Measurements from ENCODE around the gene SEC14L6.

SEC14L6 gene

GRCh38 chr22:30507670-30508069 lies 38.9 kb downstream of the SEC14L6 start:
- Histone ChIP-seq H3K4me1 (ENCODE audit: control insufficient read depth, insufficient read depth, low read length) (peaks cover 4% of the 10 kb centered on the region), H3K4me3 (ENCODE audit: low read length) (no peak overlapping the region), H3K36me3 (ENCODE audit: insufficient read depth, low read length) (no peaks in the 10 kb centered on the region), H3K27me3 (ENCODE audit: control insufficient read depth, insufficient read depth, low read length) (peaks cover 46% of the 10 kb centered on the region), H3K4me2 (ENCODE audit: low read length) (no peak overlapping the region), H3K9me3 (replicated peaks; ENCODE audit: low read length) (no peaks in the 10 kb centered on the region), H3K9ac (ENCODE audit: low read depth, low read length) (no peak overlapping the region)

GRCh38 chr22:30506507-30506968 lies 40.0 kb downstream of the SEC14L6 start:
- H3K27me3 ChIP-seq (ENCODE audit: control insufficient read depth, insufficient read depth, low read length): peaks cover 51% of the 10 kb centered on the region
- H3K36me3 ChIP-seq (ENCODE audit: insufficient read depth, low read length): no peaks in the 10 kb centered on the region
- H3K4me2 ChIP-seq (ENCODE audit: low read length): no peak overlapping the region
- no peaks in the 10 kb centered on the region for H3K9me3 ChIP-seq (replicated peaks; ENCODE audit: low read length)
- peaks cover 4% of the 10 kb centered on the region for H3K4me1 ChIP-seq (ENCODE audit: control insufficient read depth, insufficient read depth, low read length)
- H3K9ac ChIP-seq (ENCODE audit: low read depth, low read length): no peak overlapping the region
- no peak overlapping the region for H3K4me3 ChIP-seq (ENCODE audit: low read length)

GRCh38 chr22:30503551-30503950 lies 43.0 kb downstream of the SEC14L6 start:
- no peak overlapping the region for H3K4me3 ChIP-seq (ENCODE audit: low read length)
- H3K27me3 ChIP-seq (ENCODE audit: control insufficient read depth, insufficient read depth, low read length): peaks cover 52% of the 10 kb centered on the region
- H3K4me1 ChIP-seq (ENCODE audit: control insufficient read depth, insufficient read depth, low read length): peaks cover 4% of the 10 kb centered on the region
- H3K4me2 ChIP-seq (ENCODE audit: low read length): no peak overlapping the region
- H3K9me3 ChIP-seq (replicated peaks; ENCODE audit: low read length): no peaks in the 10 kb centered on the region
- no peaks in the 10 kb centered on the region for H3K36me3 ChIP-seq (ENCODE audit: insufficient read depth, low read length)
- H3K9ac ChIP-seq (ENCODE audit: low read depth, low read length): no peak overlapping the region

GRCh38 chr22:30502911-30503310 lies 43.6 kb downstream of the SEC14L6 start:
- Histone ChIP-seq H3K27me3 (ENCODE audit: control insufficient read depth, insufficient read depth, low read length) (peaks cover 52% of the 10 kb centered on the region), H3K9me3 (replicated peaks; ENCODE audit: low read length) (no peaks in the 10 kb centered on the region), H3K4me3 (ENCODE audit: low read length) (no peak overlapping the region), H3K36me3 (ENCODE audit: insufficient read depth, low read length) (no peaks in the 10 kb centered on the region), H3K4me2 (ENCODE audit: low read length) (no peak overlapping the region), H3K4me1 (ENCODE audit: control insufficient read depth, insufficient read depth, low read length) (peaks cover 4% of the 10 kb centered on the region), H3K9ac (ENCODE audit: low read depth, low read length) (no peak overlapping the region)

GRCh38 chr22:30502153-30502552 lies 44.4 kb downstream of the SEC14L6 start:
- peaks cover 4% of the 10 kb centered on the region for H3K4me1 ChIP-seq (ENCODE audit: control insufficient read depth, insufficient read depth, low read length)
- H3K4me2 ChIP-seq (ENCODE audit: low read length): no peak overlapping the region
- H3K9ac ChIP-seq (ENCODE audit: low read depth, low read length): no peak overlapping the region
- H3K36me3 ChIP-seq (ENCODE audit: insufficient read depth, low read length): no peaks in the 10 kb centered on the region
- no peaks in the 10 kb centered on the region for H3K9me3 ChIP-seq (replicated peaks; ENCODE audit: low read length)
- H3K27me3 ChIP-seq (ENCODE audit: control insufficient read depth, insufficient read depth, low read length): peaks cover 50% of the 10 kb centered on the region
- no peak overlapping the region for H3K4me3 ChIP-seq (ENCODE audit: low read length)

- no peak overlapping the region for H3K4me2 ChIP-seq (ENCODE audit: low read length)
- H3K4me1 ChIP-seq (ENCODE audit: control insufficient read depth, insufficient read depth, low read length): peaks cover 4% of the 10 kb centered on the region
- no peaks in the 10 kb centered on the region for H3K36me3 ChIP-seq (ENCODE audit: insufficient read depth, low read length)
- no peaks in the 10 kb centered on the region for H3K9me3 ChIP-seq (replicated peaks; ENCODE audit: low read length)
- H3K9ac ChIP-seq (ENCODE audit: low read depth, low read length): no peak overlapping the region
- H3K27me3 ChIP-seq (ENCODE audit: control insufficient read depth, insufficient read depth, low read length): peaks cover 51% of the 10 kb centered on the region
- H3K4me3 ChIP-seq (ENCODE audit: low read length): no peak overlapping the region
Observed at GRCh38 chr22:30500628-30501027, 45.9 kb downstream of the SEC14L6 start.

- no peak overlapping the region for H3K4me2 ChIP-seq (ENCODE audit: low read length)
- H3K4me3 ChIP-seq (ENCODE audit: low read length): no peak overlapping the region
- peaks cover 36% of the 10 kb centered on the region for H3K27me3 ChIP-seq (ENCODE audit: control insufficient read depth, insufficient read depth, low read length)
Observed at GRCh38 chr22:30497466-30498150, 48.9 kb downstream of the SEC14L6 start.

GRCh38 chr22:30495041-30495784 lies 51.3 kb downstream of the SEC14L6 start:
- Histone ChIP-seq H3K4me2 (ENCODE audit: low read length) (no peak overlapping the region), H3K4me1 (ENCODE audit: control insufficient read depth, insufficient read depth, low read length) (no peaks in the 10 kb centered on the region), H3K9me3 (replicated peaks; ENCODE audit: low read length) (no peaks in the 10 kb centered on the region), H3K9ac (ENCODE audit: low read depth, low read length) (no peak overlapping the region), H3K27me3 (ENCODE audit: control insufficient read depth, insufficient read depth, low read length) (peaks cover 43% of the 10 kb centered on the region), H3K4me3 (ENCODE audit: low read length) (no peak overlapping the region), H3K36me3 (ENCODE audit: insufficient read depth, low read length) (no peaks in the 10 kb centered on the region)

More at GRCh38 chr22:30497466-30498150, 48.9 kb downstream of the SEC14L6 start:
- Histone ChIP-seq H3K36me3 (ENCODE audit: insufficient read depth, low read length) (no peaks in the 10 kb centered on the region), H3K9me3 (replicated peaks; ENCODE audit: low read length) (no peaks in the 10 kb centered on the region), H3K9ac (ENCODE audit: low read depth, low read length) (no peak overlapping the region), H3K4me1 (ENCODE audit: control insufficient read depth, insufficient read depth, low read length) (no peaks in the 10 kb centered on the region)

- H3K9me3 ChIP-seq (replicated peaks; ENCODE audit: low read length): no peaks in the 10 kb centered on the region
- no peaks in the 10 kb centered on the region for H3K36me3 ChIP-seq (ENCODE audit: insufficient read depth, low read length)
- no peak overlapping the region for H3K4me2 ChIP-seq (ENCODE audit: low read length)
- no peaks in the 10 kb centered on the region for H3K4me1 ChIP-seq (ENCODE audit: control insufficient read depth, insufficient read depth, low read length)
- no peak overlapping the region for H3K4me3 ChIP-seq (ENCODE audit: low read length)
- H3K9ac ChIP-seq (ENCODE audit: low read depth, low read length): no peak overlapping the region
- H3K27me3 ChIP-seq (ENCODE audit: control insufficient read depth, insufficient read depth, low read length): peaks cover 46% of the 10 kb centered on the region
Observed at GRCh38 chr22:30492144-30492543, 54.4 kb downstream of the SEC14L6 start.

GRCh38 chr22:30491381-30491780 lies 55.2 kb downstream of the SEC14L6 start:
- H3K36me3 ChIP-seq (ENCODE audit: insufficient read depth, low read length): no peaks in the 10 kb centered on the region
- no peaks in the 10 kb centered on the region for H3K4me1 ChIP-seq (ENCODE audit: control insufficient read depth, insufficient read depth, low read length)

GRCh38 chr22:30490399-30490798 lies 56.1 kb downstream of the SEC14L6 start:
- peaks cover 32% of the 10 kb centered on the region for H3K27me3 ChIP-seq (ENCODE audit: control insufficient read depth, insufficient read depth, low read length)
- no peak overlapping the region for H3K9ac ChIP-seq (ENCODE audit: low read depth, low read length)

More at GRCh38 chr22:30491381-30491780, 55.2 kb downstream of the SEC14L6 start:
- no peak overlapping the region for H3K9ac ChIP-seq (ENCODE audit: low read depth, low read length)
- no peaks in the 10 kb centered on the region for H3K9me3 ChIP-seq (replicated peaks; ENCODE audit: low read length)
- no peak overlapping the region for H3K4me3 ChIP-seq (ENCODE audit: low read length)
- peaks cover 42% of the 10 kb centered on the region for H3K27me3 ChIP-seq (ENCODE audit: control insufficient read depth, insufficient read depth, low read length)
- H3K4me2 ChIP-seq (ENCODE audit: low read length): no peak overlapping the region

More at GRCh38 chr22:30490399-30490798, 56.1 kb downstream of the SEC14L6 start:
- no peaks in the 10 kb centered on the region for H3K36me3 ChIP-seq (ENCODE audit: insufficient read depth, low read length)
- no peaks in the 10 kb centered on the region for H3K9me3 ChIP-seq (replicated peaks; ENCODE audit: low read length)
- no peak overlapping the region for H3K4me3 ChIP-seq (ENCODE audit: low read length)
- H3K4me1 ChIP-seq (ENCODE audit: control insufficient read depth, insufficient read depth, low read length): no peaks in the 10 kb centered on the region
- H3K4me2 ChIP-seq (ENCODE audit: low read length): no peak overlapping the region

All from skeletal muscle satellite cell (primary cell).